ENCODE results near the gene URB2. TPM values are rescaled to one million over a fixed set of nuclear protein-coding genes. Genes with fewer than 3 reads are reported as not detected.
"Not testable (repeated sequence)": the region's sequence is repeated elsewhere in the genome, so short reads cannot be mapped to it uniquely, and the experiment has no call there.

Gene URB2
- total RNA-seq, 1 donor from 2014 or later = 4.8 TPM

DNA sequence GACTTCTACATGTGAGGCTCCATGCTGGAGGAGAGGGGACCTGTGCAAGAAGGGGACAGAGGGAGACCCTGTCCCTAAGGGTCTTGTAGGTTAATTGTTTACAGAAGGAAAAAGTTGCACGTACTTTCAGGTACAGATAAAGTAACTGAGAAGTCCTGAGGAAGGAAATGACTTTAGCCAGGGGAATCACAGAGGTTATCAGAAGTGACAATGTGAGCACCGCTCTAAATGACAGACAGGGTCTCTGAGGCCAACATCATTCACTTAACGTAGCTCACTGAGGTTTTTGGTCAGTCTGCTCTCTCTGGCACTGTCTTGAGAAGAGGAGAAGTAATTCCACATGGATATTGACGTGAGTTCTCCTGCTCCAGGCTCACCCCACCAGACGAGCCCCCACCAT, 12.1 kb upstream of the URB2 start:
- DNase-seq (ENCODE audit: low spot score) = no peak

DNA sequence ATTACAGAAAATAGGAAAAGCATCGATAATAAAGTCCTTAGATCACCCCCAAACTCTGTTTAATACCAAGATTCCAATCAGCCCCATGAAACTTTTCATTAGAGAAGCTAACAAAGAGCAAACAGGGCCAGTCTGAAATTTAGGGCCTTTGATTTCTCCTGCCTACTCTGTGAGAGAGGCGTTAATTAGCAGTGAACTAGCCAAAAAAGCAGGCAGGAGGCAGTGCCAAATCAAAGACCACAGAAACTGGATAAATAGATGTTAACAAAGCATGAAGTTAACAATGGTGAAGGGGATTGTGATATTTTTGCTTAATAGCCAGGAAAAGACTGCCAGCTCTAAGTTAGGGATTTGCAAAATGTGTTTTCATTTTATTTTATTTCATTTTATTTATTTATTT, 11.3 kb upstream of the URB2 start:
- DNase-seq (ENCODE audit: low spot score) = no peak

DNA sequence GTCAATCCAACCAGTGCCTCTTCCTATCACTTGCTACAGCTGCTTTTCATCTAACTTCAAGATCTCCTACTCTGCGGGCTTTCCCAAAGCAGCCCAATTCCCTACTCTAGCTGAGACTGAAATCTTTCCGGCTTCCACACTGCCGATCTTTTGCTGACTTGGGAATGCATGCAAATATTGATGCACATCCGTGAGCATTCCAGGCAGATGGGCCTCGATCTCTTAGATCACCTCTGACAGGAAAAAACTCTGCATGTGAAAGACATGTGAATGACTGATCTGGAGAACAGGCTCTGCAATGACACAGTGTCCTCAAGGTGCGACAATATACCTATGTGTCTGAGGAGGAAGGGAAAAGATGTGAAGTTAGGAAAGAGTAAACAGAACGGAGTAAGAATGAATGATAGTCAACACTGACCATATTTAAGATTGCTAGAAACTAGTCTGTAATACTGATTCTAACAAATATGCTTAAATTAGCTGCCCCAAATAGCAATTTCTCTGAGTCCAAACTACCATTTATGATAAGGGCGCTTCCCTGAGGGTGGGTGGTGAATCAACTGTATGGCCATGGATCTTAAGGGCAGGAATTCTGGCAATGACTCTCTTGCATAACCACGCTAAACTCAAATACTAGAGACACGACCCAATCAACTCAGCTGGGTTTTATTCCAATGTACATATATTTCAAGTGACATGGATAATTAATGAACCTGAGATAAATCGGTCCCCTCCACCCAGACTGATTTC, 8.5 kb upstream of the URB2 start:
- no peak for DNase-seq (ENCODE audit: low spot score)

DNA sequence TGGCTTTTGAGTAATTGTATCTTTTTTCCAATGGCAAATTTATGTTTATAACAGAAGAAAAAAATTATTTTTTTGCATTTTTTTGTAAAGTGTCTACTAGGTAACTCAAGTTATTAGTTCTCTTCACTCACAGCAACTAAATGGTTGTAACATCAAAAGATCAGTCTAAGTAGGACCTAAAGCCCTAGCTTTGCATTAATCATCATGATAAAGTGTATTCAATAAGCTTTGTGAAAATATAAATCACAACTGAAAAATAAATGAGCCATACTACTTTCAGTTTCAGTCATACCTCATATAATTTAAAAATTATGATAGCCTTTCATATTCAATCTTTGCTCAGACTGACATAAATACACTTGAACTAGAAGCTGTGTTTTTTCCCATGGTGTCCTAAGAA, 7.0 kb upstream of the URB2 start:
- no peak for DNase-seq (ENCODE audit: low spot score)

DNA sequence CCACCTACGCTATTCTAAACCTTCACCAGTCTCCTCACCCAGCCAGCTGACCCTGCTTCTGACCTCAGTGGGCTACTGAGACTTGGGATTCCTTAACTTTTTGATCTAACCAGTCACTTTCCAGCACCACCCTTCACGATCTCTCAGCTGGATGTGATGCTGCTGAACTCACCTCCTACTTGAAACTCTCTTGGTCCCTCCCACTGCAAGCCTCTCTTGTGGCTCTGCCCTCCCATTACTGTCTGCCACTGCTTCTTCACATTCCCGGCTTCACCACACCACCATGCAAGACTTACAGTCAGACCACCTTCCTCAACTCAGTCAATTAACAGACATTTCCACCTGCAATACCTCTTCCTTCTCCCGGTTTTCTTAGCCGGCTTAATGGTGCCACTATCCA, 6.4 kb upstream of the URB2 start:
- DNase-seq (ENCODE audit: low spot score) = no peak

DNA sequence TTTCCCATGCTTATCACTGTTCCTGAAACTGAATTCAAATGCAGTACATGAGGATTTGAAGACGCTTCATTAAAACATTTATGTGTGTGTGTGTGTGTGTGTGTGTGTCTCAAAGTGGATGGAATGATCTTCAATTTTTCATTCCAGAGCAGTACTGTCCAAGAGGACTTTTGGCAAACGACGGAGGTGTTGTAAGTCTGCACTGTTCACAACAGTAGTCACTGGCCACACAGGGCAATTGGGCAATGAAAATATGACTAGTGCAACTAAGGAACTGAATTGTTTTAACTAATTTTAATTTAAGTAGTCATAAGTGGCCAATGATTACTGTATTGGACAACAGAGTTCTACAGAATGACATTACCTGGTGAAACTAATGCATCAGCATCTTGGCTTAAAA, 5.2 kb upstream of the URB2 start:
- DNase-seq (ENCODE audit: low spot score) = no peak

DNA sequence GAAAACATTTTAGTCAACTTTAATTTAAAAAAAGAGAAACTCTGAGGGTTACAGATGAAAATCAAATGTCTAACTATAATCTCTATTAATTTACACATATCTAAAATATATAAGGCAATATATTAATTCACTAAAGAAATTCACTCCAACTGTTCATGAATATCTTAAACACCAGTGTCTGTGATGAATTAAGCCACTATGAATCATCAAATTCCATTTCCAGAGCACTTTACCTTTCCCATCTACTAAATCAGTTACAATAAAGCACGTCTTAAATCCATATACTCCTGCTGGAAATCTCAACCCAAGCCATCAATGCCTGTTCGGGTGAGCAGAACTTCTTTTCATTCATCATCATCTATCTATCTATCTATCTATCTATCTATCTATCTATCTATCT, 4.4 kb upstream of the URB2 start:
- DNase-seq (ENCODE audit: low spot score) = no peak

DNA sequence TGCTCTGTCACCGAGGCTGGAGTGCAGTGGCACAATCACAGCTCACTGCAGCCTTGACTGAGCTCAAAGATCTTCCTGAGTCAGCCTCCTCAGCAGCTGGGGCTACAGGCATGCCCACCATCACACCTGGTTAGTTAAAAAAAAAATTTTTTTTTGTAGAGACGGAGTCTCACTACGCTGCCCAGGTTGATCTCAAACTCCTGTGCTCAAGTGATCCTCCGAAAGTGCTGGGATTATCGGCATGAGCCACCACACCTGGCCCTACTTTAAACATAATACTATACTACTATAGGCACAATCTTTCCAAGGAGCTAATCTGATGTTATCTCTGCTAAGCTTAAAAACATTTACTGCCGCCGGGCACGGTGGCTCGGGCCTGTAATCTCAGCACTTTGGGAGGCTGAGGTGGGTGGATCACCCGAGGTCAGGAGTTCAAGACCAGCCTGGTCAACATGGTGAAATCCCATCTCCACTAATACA, 3.4 kb upstream of the URB2 start:
- DNase-seq (ENCODE audit: low spot score) = not testable (repeated sequence)

DNA sequence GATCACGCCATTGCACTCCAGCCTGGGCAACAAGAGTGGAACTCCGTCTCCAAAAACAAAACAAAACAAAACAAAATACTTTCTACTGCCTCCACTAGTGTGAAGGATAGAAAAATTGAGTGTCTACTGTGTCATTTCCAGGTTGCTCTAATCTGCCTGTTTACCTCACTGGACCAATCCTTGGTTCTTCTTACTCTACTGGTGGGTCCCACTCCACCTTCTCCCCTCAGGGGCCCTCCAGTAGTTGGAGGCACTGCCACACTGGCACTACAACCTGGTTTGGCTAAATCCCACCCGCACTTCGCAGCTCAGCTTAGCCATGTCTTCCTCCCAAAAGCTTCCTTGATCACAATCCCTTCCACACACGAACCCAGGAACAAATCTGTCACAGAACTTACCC, 2.8 kb upstream of the URB2 start:
- no peak for DNase-seq (ENCODE audit: low spot score)

DNA sequence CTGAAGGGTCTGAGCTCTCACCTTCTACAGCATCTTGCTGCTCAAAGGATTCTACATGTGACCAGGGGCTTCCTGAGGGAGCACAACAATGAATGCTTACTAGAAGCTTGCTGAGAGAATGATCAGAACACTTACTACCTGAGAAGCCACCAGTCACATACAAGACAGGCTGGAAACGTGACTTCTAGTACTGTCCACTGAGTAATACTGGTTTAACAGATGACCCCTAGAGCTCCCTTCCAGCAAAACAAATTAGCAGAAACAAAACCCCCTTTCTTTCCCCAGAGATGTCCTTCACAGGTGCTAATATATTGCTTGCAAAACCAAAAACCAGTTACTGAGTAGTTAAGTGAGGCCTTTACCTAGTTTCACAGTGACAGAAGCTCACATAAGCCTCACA, 2.2 kb upstream of the URB2 start:
- DNase-seq (ENCODE audit: low spot score) = no peak

DNA sequence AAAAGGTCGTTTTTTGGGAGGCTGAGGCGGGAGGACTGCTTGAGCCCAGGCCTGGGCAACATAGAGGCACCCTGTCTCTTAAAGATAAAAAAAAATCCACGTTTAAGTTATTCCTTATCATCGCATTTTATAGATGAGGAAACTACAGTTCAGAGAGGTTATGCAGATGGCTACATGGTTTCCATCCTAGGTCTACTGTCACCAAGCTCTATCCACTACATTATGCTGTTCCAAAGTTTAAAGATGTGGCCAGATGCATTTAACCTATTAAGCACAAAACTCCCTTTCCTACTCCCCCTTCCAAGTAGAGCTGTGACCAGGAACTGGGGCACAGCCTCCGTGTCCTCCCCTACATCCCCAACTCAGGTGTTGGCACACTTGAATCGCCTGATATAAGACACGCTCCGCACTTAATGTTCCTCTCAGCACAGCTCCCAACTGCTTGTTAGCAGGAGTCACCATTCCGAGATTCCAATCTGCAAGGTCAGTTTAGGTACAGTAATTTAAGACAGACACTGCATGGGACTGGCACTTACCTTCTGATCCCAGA, 1.5 kb upstream of the URB2 start:
- DNase-seq (ENCODE audit: low spot score) = no peak

DNA sequence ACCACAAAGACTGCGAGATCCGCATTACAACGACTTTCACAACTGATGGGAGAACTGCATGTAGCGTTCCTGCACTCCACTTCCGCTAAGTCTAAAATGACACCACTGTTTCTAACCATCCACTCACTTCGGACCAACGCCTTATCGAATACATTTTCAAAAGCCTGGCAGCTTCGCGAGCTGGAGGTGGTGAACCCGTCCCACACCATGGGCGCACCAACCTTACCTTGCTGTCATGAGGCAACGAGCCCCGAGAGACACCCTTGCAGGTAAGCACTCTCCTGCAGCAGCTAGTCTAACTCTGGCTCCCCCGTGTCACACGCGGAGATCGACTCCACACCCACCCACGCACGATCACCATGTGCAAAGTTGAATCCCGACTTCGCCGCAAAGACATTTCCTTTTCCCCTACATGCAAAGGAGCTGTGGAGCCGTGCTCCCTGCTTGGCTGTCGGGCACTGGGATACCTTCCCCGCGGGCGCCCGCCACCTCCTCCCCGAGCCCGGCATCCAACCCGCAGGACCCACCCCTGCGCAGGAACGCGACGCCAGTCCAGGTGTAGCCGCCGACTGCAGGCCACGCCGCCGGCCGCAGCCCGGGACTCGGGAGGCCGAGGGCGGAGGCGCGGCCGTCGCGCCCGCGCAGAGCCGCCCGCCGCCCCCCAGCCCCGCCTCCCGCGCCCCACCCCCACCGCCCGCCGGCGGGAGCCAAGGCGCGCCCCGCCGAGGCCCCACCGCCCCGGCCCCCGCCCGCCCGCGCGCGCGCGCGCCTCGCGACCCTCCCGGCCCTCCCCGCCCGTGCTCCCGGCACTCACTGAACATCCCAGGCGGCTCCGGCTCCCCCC, 754 bp upstream of the URB2 start:
- peak; percentile 37 for DNase-seq (ENCODE audit: low spot score)

DNA sequence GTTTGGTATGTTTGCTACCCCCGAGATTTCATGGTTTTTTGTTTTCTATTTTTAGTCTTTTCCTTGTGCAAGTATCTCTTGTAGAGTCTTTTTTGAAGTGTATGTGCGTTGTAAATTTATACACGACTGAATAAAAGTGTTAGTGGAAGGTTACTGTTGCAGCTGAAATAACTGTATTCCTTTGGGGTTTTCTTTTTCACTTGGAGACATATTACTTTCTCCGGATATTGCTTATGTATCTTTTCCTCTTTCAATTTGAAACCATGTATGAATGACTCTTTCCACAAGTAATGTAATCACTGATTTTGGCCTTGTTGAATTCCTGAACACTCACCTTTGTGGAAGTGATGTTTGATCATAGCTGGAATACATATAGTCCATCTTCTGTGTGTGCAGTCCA, 956 bp downstream of the URB2 start:
- no peak for DNase-seq (ENCODE audit: low spot score)

DNA sequence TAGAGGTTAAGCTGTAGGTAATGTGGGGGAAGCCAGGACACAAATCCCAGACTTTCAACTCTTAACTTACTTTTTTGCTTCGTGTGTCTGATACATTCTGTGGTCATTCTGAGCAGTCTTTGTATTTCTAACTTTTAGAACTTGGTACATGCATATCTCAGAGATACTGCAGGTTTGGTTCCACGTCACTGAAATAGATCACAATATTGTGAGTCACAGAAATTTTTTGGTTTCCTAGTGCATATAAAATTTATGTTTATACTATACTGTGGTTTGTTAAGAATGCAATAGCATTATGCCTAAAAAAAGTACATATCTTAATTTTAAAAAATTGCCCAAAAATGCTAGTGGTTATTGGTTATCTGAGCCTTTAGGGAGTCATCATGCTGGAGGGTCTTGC, 3.2 kb downstream of the URB2 start:
- no peak for DNase-seq (ENCODE audit: low spot score)

DNA sequence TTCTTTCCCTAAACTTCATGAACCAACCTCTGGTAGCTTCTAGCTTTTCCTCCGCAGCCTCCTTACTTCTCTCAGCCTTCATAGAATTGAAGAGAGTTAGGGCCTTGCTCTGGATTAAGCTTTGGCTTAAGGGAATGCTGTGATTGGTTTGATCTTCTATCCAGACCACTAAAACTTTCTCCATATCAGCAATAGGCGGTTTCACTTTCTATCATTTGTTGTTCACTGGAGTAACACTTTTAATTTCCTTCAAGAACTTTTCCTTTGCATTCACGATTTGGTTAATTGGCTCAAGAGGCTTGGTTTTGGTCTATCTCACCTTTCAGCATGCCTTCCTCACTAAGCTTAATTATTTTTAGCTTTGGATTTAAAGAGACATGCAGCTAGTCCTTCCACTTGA, 5.1 kb downstream of the URB2 start:
- DNase-seq (ENCODE audit: low spot score) = no peak

DNA sequence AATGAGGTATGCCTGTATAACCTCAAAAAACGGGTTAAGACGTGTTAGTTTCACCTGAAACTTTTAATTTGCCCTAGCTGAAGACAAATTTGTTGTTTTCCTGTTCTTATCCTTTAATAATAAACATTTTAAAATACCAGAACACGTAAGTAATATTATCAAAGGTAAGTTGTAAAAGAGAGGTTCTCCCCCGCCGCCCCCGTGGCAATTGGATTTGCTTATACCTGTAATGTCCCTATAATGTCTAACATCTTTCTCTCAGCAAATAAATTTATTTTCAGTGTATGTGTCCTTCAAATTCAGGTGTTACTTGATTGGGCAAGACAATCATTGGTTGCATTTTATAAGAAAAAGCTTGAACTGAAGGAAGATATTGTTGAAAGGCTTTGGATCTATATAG, 5.9 kb downstream of the URB2 start:
- no peak for DNase-seq (ENCODE audit: low spot score)

DNA sequence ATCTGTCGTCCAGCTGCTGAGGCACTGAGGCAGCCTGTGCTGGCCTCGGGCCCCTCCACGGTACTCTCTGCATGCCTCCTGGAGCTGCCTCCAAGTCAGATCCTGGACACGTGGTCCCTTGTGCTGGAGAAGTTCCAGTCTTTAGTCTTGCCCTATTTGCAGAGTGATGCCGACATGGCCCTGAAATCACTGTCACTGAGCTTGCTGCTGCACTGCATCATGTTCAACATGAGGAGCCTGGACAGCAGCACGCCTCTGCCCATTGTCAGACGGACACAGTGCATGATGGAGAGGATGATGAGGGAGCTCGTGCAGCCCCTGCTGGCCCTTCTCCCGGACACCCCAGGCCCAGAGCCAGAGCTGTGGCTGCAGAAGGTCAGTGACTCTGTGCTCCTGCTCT, 10.0 kb downstream of the URB2 start:
- no peak for DNase-seq (ENCODE audit: low spot score)

DNA sequence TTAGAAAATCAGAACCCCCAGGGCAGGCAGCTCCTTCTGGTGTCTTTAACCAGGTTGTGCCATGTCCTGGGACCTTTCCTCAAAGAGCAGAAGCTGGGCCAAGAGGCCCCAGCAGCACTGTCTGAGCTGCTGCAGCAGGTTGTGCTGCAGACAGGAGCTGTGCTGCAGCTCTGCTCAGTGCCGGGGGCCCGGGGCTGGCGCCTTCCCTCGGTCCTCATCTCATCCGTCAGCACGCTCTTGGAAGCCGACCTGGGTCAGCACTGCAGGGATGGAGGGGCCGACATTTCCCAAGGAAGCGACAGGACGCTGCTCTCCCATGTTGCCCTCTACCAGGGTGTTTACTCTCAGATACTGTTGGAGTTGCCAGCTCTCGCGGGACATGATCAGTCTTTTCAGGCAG, 11.7 kb downstream of the URB2 start:
- DNase-seq (ENCODE audit: low spot score) = no peak

DNA sequence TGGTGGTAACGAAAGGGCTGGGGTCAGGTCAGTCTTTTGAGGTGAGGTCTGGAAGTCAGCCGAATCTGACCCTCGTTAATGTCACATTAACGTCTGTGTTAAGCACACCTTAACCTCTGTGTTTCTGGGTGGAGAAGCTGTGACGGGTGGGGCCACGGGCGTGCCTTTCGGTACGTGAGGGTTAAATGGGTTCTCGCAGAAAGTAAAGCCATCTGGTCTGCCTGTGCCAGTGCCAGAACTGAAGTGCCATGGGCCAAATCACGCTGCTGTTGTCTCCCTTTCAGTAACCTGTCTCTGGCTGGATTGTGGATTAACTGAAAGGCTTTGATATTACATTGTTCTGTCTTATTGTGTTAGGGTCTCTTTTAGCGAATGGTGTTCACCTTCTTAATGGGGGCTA, 14.4 kb downstream of the URB2 start:
- no peak for DNase-seq (ENCODE audit: low spot score)

DNA sequence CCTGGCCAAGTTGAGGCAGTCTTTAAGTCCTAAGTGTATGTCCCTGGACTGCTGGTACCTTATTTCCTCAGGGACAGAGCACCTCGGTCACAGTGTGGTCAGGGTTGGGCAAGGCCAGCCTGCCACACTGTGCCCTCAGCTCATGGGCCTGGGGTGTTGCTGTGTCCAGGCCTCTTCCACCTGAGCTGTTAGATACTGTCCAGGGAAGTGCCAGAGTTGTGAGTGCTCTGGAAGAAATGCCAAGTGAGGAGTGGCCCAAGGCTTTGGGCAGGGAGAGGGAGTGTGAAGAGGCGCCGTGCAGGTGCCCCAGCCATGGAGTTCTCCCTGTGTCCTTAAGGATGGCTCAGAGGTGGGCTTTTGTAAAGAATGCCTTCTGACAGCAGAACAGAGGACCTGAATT, 15.3 kb downstream of the URB2 start:
- DNase-seq (ENCODE audit: low spot score) = no peak

DNA sequence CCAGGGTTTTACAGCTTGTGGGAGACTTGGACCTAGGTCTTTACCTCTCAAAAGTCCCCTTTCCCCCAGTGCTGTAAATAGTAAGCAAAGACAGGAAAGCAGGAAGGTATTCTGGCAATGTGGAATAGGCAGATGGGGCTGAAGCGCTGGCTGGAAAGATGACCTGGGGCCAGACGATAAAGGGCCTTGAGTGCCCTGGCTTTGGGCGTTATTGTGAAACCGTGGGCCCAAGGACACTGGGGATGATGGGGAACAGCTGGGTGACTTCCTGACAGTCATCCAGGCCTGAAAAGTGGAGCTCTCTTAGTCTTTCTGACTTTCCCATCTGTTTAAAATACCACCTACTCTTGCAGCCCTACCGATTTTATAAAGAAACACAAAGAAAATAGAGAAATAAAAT, 16.3 kb downstream of the URB2 start:
- no peak for DNase-seq (ENCODE audit: low spot score)

DNA sequence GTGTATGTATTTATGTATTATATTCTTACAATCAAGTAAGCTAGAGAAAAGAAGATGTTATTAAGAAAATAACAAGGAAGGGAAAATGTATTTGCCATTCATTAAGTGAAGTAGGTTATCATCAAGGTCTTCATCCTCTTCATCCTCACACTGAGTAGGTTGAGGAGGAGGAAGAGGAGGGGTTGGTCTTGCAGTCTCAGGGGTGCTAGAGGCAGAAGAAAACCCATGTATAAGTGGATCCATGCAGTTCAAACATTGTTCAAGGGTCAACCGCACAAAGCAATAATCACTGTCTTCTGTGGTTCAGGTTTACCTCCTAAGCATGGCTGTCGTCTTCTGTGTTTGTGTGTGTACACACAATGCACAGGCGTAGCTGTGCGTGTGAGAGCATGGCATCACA, 16.9 kb downstream of the URB2 start:
- no peak for DNase-seq (ENCODE audit: low spot score)
